ENCODE results near the gene IL24.

Gene IL24

GRCh38 chr1:206929524-206929923 lies 32.3 kb downstream of the IL24 start:
- no peak for DNase-seq

GRCh38 chr1:206930210-206930798 lies 33.1 kb downstream of the IL24 start:
- no peak for DNase-seq

- DNase-seq: no peak
Measured at GRCh38 chr1:206931709-206932108, 34.5 kb downstream of the IL24 start.

GRCh38 chr1:206932177-206932576 lies 34.9 kb downstream of the IL24 start:
- DNase-seq: no peak

- no peak for DNase-seq
Measured at GRCh38 chr1:206933333-206933945, 36.2 kb downstream of the IL24 start.

GRCh38 chr1:206935491-206936067 lies 38.3 kb downstream of the IL24 start:
- peak; percentile 15 for DNase-seq

- no peak for DNase-seq
Measured at GRCh38 chr1:206937425-206937824, 40.2 kb downstream of the IL24 start.

- DNase-seq: no peak
Measured at GRCh38 chr1:206939131-206939530, 41.9 kb downstream of the IL24 start.

GRCh38 chr1:206939841-206940587 lies 42.8 kb downstream of the IL24 start:
- no peak for DNase-seq

- DNase-seq: no peak
Measured at GRCh38 chr1:206940588-206940936, 43.3 kb downstream of the IL24 start.

- no peak for DNase-seq
Measured at GRCh38 chr1:206941766-206942418, 44.6 kb downstream of the IL24 start.

- no peak for DNase-seq
Measured at GRCh38 chr1:206944703-206945102, 47.5 kb downstream of the IL24 start.

- no peak for DNase-seq
Measured at GRCh38 chr1:206945779-206946178, 48.5 kb downstream of the IL24 start.

- no peak for DNase-seq
Measured at GRCh38 chr1:206946261-206946660, 49.0 kb downstream of the IL24 start, which contains the start of gene PIGR. Gene PIGR (minus strand): TSS chr1:206946466. CDS start chr1:206940531, 5,935 bp downstream.

GRCh38 chr1:206947255-206947654 lies 50.0 kb downstream of the IL24 start:
- DNase-seq: no peak

GRCh38 chr1:206949208-206949607 lies 52.0 kb downstream of the IL24 start:
- no peak for DNase-seq

GRCh38 chr1:206949641-206950040 lies 52.4 kb downstream of the IL24 start:
- no peak for DNase-seq

- DNase-seq: no peak
Measured at GRCh38 chr1:206951318-206952100, 54.3 kb downstream of the IL24 start.

GRCh38 chr1:206952171-206952570 lies 54.9 kb downstream of the IL24 start:
- DNase-seq: no peak

- DNase-seq: no peak
Measured at GRCh38 chr1:206953126-206953525, 55.9 kb downstream of the IL24 start.

GRCh38 chr1:206953626-206954025 lies 56.4 kb downstream of the IL24 start:
- no peak for DNase-seq

Measured in fibroblast of skin of right quadriceps (primary cell).